NCI-H1436 (cell line): ENCODE results near the gene MRPL18.
"Not testable (repeated sequence)": the region's sequence is repeated elsewhere in the genome, so short reads cannot be mapped to it uniquely, and the experiment has no call there.

Source experiments
- DNase-seq: peaks from one replicate; lab custom pipeline; 2025; lab: John Stamatoyannopoulos, UW

Gene MRPL18

GRCh38 chr6:159790149-159790955, at the start of gene MRPL18:
Gene MRPL18 (plus strand): TSS chr6:159790467. CDS start chr6:159790588, 121 bp downstream.
- DNase-seq: peak; percentile 96

DNA sequence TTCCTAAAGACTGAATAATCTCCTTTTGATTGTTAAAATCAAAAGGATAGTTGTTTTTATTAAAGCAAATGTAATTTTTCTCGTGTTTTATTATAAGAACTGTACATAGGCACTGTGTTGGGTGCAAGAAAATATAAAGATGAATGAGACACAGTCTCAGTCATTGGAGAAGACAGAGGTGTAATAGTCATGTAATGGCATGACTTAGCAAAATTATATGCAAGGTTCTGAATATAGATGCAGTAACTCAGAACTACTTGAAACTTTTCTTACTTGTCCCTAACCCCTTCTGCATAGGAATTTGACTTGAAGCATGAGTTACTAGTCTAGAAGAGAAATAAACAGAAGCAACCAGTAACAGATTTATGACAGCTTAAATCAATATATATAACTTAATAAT, 48.1 kb upstream of the MRPL18 start:
- DNase-seq: no peak

- DNase-seq: no peak
Measured at GRCh38 chr6:159745081-159745480, 45.2 kb upstream of the MRPL18 start.

- no peak for DNase-seq
Measured at GRCh38 chr6:159746759-159747158, 43.5 kb upstream of the MRPL18 start.

- not testable (repeated sequence) for DNase-seq
Measured at GRCh38 chr6:159748127-159748526, 42.1 kb upstream of the MRPL18 start.

- DNase-seq: no peak
Measured at GRCh38 chr6:159751448-159751847, 38.8 kb upstream of the MRPL18 start.

DNA sequence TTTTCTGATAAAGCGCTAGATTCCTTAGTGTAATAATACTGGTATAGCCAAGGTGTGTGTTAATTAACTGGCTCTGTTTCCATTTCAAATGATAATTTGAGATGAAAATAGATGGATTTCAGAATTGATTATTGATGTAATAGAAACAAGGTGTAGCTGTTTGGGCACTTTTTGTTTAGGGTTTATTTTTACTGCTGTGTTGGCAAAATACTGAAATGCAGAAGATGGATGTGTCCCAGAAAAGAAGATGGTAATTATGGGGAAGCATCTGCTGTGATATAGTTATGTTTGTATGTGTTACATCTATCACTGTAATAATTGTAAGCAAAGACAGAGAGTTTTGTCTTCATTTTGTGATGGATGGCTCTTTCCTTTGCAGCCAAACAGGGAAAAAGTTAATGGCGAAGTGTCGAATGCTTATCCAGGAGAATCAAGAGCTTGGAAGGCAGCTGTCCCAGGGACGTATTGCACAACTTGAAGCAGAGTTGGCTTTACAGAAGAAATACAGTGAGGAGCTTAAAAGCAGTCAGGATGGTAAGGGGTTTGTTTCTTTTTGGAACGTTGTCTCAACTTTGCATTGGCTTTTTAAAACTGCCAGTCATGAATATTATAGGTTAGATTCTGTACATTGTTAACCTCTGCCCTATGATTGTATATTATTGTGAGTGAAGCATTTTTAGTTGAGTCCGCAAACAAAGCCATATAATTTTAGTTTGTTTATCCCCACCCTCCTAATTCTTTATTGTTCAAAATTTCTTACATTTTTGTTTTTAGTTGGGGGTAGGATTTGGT, 37.0 kb upstream of the MRPL18 start:
- DNase-seq: no peak

DNA sequence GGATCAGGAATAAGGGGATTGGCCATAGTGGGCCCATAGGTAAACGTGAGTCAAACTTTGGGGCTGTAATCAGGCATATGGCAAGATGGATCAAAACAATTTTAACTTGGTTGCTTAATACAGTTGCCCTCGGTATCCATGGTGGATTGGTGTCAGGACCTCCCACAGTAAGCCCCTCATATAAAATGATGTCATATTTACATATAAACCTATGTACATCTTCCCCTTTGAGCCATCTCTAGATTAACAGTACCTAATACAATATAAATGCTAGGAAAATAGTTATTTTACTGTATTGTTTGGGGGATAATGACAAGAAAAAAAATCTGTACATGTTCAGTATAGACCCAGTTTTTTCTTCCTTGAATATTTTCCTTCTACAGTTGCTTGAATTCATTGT, 35.9 kb upstream of the MRPL18 start:
- no peak for DNase-seq

- no peak for DNase-seq
Measured at GRCh38 chr6:159754959-159755914, 35.0 kb upstream of the MRPL18 start.

DNA sequence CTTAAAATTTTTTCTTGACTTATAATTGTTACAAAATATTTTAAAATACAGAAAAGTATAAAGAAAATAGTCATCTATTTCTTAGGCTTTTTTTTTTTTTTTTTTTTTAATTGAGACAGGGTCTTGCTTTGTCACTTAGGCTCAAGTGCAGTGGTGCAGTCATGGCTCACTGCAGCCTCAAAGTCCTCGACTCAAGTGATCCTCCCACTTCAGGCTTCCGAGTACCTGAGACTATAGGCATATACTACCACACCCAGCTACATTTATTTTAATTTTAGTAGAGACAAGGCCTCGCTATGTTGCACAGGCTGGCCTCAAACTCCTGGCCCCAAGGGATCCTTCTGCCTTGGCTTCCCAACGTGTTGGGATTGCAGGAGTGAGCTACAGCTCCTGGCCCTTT, 33.8 kb upstream of the MRPL18 start:
- no peak for DNase-seq

DNA sequence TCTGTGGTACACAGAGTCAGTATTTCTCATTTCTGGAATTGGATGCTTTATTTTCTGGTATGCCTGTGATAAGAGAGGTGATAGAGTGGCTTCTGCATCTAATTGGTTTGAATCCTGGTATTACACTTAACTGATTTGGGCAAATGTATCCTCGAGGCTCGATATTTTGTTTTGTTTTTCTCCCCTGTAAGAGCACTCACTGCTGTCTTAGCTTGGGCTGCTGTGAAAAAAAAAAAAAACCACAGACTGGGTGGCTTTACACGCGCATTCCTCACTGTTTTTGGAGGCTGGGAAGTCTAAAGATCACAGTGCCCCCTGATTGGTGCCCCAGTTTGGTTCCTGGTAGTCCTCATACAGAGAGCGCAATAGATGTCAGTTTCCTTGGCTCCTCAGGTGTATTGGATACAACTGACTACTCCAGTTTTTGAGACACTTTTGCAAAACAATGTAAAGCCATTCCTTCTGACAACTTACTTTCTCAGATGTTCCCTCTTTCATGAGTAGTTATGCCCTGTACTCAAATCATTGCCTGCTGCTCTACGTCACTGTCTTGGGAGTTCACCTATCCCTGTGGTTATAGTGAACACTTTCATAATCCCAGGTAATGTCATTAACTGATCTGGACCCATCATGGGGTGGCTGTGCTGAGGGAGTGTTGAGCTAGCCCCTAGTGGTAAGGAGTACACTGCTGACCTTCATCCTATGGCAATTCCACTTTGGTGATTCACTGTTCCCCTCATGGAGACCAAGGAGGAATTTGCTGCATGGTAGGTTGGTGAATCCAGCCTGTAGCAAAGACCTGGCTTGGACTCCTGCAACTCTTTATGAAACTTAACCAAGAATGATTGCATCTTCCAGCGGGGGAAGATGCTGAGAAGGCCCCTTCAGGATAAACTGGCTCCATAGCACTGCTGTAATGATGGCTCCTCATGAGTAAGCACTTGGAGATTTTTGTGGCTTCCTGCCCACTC, 32.0 kb upstream of the MRPL18 start:
- DNase-seq: no peak

GRCh38 chr6:159759645-159760044, 30.6 kb upstream of the MRPL18 start:
- DNase-seq: peak; percentile 61

- DNase-seq: no peak
Measured at GRCh38 chr6:159760602-159761057, 29.6 kb upstream of the MRPL18 start.

GRCh38 chr6:159761129-159761872, 29.0 kb upstream of the MRPL18 start:
- no peak for DNase-seq

GRCh38 chr6:159761873-159762680, 28.2 kb upstream of the MRPL18 start, which contains the start of gene ACAT2:
Gene ACAT2 (plus strand): TSS chr6:159762045. CDS start chr6:159762088, 43 bp downstream.
- DNase-seq: peak; percentile 95

- no peak for DNase-seq
Measured at GRCh38 chr6:159762681-159763293, 27.5 kb upstream of the MRPL18 start.

- no peak for DNase-seq
Measured at GRCh38 chr6:159766906-159767305, 23.4 kb upstream of the MRPL18 start.

DNA sequence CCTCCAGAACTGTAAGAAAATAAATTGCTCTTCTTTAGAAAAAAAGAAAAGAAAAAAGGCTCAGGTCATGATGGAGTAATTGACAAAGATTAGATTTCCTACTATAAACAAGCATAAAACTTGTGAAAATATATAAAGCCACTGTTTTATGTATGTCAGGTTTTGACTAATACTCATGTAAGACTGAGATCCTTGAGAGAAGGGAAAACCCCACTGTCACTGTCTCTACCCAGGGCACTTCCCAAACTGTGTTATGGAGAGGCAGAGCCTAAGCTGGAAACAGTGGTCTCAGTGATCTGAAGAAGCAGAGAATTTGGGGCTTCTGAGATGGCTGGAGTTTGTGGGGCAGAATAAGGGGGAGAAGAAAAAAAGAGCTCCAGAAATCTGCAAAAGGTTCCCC, 20.8 kb upstream of the MRPL18 start:
- DNase-seq: no peak

- DNase-seq: no peak
Measured at GRCh38 chr6:159772196-159772595, 18.1 kb upstream of the MRPL18 start.
